ENCODE results near the gene ZNF362. TPM values are rescaled to one million over a fixed set of nuclear protein-coding genes. Genes with fewer than 3 reads are reported as not detected.

The ZNF362 gene
- total RNA-seq, 2 donors from 2014 or later = 7.9 to 17.9 TPM

DNA sequence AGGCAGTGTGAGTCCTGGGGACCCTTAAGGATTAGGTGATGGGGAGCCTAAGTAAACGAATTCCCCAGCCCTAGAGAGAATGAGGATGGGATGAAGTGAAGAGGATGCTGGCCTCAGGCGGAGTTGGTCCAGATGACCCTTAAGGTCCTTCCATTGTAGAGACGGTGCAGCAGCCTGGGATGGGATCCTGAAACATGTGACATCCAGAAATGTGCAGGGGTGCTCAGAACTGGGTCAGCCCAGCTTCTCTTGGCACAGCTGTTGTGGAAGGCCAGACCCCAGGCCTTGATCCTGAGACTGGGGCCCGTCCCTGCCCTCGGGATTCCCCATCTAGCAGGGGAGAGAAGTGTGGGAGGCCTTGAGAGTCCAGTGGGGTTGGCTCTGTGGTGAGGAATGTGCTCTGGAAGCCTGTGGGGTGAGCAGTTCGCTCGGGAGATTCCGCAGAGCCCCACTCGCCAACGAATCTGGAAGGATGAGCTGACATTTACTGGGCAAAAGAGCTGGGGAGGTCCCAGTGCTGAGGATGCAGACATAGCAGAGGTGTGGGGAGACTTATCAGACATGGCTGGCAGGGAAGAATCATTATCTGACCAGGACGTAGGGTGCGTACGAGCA is 36.5 kb downstream of the ZNF362 start:
- Histone ChIP-seq H3K4me3 (no peak overlapping the region), H3K36me3 (replicated peaks in 1 of 2; ENCODE audit: insufficient read depth in 1 of 2, low read depth in 2 of 2) (peaks cover 0 to 7% of the 10 kb centered on the region in 2 donors), H3K27ac (no peak overlapping the region), H3K27me3 (no peaks in the 10 kb centered on the region), H3K9me3 (no peaks in the 10 kb centered on the region), H3K4me1 (no peaks in the 10 kb centered on the region)
- DNase-seq (peak in 2 of 4 donors; percentile 8 to 23), ATAC-seq (no peak)
- intact Hi-C loops (cut with DNase I) = loop anchor here (10.0 kb wide), 1 partner anchor 172 kb away; no protein-coding TSS in a partner anchor
- no peak for TF ChIP-seq POLR2A (IDR thresholded peaks at IDR 0.05)
- TF ChIP-seq, protein P1, sequence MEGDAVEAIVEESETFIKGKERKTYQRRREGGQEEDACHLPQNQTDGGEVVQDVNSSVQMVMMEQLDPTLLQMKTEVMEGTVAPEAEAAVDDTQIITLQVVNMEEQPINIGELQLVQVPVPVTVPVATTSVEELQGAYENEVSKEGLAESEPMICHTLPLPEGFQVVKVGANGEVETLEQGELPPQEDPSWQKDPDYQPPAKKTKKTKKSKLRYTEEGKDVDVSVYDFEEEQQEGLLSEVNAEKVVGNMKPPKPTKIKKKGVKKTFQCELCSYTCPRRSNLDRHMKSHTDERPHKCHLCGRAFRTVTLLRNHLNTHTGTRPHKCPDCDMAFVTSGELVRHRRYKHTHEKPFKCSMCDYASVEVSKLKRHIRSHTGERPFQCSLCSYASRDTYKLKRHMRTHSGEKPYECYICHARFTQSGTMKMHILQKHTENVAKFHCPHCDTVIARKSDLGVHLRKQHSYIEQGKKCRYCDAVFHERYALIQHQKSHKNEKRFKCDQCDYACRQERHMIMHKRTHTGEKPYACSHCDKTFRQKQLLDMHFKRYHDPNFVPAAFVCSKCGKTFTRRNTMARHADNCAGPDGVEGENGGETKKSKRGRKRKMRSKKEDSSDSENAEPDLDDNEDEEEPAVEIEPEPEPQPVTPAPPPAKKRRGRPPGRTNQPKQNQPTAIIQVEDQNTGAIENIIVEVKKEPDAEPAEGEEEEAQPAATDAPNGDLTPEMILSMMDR (IDR thresholded peaks at IDR 0.05) = no peak
- WGBS, 2 donors = 81 to 86% methylated on average over 13 of the region's 13 CpGs

DNA sequence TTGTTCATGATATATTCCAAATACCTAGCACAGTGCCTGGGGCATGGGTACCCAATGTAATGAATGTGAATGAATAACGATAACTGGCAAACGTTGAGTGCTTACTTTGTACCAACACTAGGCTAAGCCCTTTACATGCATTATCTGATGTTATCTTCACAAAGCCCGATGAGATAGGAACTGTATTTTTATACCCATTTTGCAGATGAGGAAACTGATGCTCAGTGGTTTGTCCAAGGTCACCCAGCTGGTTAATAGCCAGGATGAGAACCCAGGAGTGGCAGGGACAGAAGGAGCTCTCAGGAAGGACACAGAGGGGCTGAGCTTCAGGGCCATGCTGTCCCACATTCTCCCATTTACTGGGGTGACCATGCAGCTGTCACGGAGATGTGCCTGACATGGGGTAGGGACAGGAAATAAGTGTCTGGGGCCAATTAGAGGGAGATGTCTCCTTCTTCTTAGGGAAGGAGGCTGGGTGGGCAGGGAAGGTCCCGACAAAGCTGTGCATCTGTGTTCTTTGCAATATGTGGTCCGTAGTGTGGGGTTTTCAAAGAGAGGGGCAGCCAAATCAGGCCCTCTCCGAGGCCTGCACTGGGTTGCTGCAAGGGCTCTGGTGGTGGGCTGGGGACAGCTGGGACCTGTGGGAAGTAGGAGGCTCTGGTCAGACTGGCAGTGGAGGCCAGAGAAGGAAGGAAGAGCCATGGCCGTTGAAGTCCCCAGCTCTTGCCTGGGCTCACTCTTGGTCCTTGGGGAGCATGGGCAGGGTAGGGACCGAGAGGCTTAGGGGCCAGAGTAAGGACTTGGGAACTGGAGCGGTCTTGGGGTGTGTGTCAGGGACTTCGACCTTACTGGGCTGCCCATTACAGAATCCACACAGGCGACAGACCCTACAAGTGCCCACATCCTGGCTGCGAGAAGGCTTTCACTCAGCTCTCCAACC is 38.0 kb downstream of the ZNF362 start:
- H3K4me1 ChIP-seq = no peaks in the 10 kb centered on the region
- peaks cover 0 to 7% of the 10 kb centered on the region in 2 donors for H3K36me3 ChIP-seq (replicated peaks in 1 of 2; ENCODE audit: insufficient read depth in 1 of 2, low read depth in 2 of 2)
- no peaks in the 10 kb centered on the region for H3K9me3 ChIP-seq
- H3K4me3 ChIP-seq = no peak overlapping the region
- H3K27me3 ChIP-seq = no peaks in the 10 kb centered on the region
- DNase-seq (peak in 1 of 4 donors; percentile 11), ATAC-seq (no peak)
- no peak overlapping the region for H3K27ac ChIP-seq
- intact Hi-C loops (cut with DNase I) = loop anchor here (5.0 to 10.0 kb wide), 2 partner anchors 73 to 170 kb away; no protein-coding TSS in a partner anchor
- 87 to 90% methylated on average over 11 to 13 of the region's 13 CpGs for WGBS, 2 donors
- TF ChIP-seq, protein P1 (IDR thresholded peaks at IDR 0.05) = no peak
- no peak for TF ChIP-seq POLR2A (IDR thresholded peaks at IDR 0.05)

DNA sequence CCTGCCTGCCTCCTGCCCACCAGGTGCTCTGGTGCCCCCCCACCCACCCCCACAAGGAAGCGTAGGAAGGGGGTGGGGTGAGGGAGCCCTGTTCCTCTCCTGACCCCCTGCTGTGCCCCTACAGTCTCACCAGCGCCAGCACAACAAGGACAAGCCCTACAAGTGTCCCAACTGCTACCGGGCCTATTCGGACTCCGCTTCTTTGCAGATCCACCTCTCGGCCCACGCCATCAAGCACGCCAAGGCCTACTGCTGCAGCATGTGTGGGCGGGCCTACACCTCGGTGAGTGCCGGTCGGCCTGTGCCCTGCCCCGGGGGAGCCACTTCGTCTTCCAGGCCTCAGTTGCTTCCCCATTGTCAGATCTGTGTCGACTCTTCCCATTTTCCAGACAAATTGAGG is 38.7 kb downstream of the ZNF362 start:
- Histone ChIP-seq H3K27me3 (no peaks in the 10 kb centered on the region), H3K27ac (no peak overlapping the region), H3K9me3 (no peaks in the 10 kb centered on the region), H3K4me1 (no peaks in the 10 kb centered on the region), H3K36me3 (replicated peaks in 1 of 2; ENCODE audit: insufficient read depth in 1 of 2, low read depth in 2 of 2) (peaks cover 0 to 7% of the 10 kb centered on the region in 2 donors), H3K4me3 (no peak overlapping the region)
- ATAC-seq (no peak), DNase-seq (peak in 1 of 4 donors; percentile 10)
- WGBS, 2 donors = 70 to 82% methylated on average over 14 to 15 of the region's 15 CpGs
- TF ChIP-seq POLR2A (IDR thresholded peaks at IDR 0.05) = no peak
- intact Hi-C loops (cut with DNase I) = loop anchor here (5.0 to 10.0 kb wide), 2 partner anchors 72 to 170 kb away; no protein-coding TSS in a partner anchor

DNA sequence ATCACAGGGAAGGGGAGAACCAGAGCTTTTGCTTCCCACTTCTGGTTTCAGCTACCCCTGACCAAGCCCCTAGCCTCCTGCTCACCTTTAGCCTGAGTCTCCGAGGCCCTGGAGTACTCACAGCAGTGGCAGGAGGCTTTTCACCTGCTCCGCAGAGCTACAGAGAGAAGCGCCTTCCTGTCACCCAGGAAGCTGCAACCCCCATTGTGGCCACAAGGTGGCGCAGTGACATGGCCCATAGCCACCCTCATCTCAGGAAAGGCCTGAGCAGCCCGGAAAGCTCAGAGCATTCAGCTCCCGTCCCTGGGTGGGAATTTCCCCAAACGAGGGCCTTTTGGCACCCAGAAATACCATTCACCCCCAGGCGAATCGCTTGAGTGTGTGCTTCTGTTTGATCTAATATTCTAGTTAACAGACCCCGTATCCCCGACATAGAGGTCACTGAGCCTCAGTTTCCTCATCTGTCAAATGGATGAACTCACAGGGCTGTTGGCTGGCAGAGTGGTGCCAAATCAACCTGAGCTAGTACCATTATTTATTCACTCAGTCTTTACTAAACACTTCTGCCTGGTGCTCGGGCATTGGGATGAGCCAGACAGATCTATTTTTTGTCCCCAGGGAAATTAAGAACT is 39.3 kb downstream of the ZNF362 start:
- intact Hi-C loops (cut with DNase I) = loop anchor here (5.0 to 10.0 kb wide), 2 partner anchors 72 to 169 kb away; no protein-coding TSS in a partner anchor
- H3K27me3 ChIP-seq = no peaks in the 10 kb centered on the region
- peak; percentile 86 for ATAC-seq
- WGBS, 2 donors = 32 to 63% methylated on average over 5 to 12 of the region's 12 CpGs
- TF ChIP-seq, protein P1 (IDR thresholded peaks at IDR 0.05) = peak; percentile 93 to 98 (median 96)
- no peak for TF ChIP-seq POLR2A (IDR thresholded peaks at IDR 0.05)
- no peaks in the 10 kb centered on the region for H3K4me1 ChIP-seq
- H3K4me3 ChIP-seq = no peak overlapping the region
- no peak overlapping the region for H3K27ac ChIP-seq
- H3K36me3 ChIP-seq (replicated peaks in 1 of 2; ENCODE audit: insufficient read depth in 1 of 2, low read depth in 2 of 2) = peaks cover 0 to 7% of the 10 kb centered on the region in 2 donors
- peak; percentile 87 to 93 (median 90) for DNase-seq
- H3K9me3 ChIP-seq = no peaks in the 10 kb centered on the region
